OCI-LY3 (cell line): ENCODE results near the gene PRPF19.

Experiments used
- H2AFZ ChIP-seq: fragments of 200-600, 300-600 bp; shearing (Covaris generic); 2 replicates; pipeline ENCODE4 v1.6.0; 2014; ENCODE audit warnings: antibody characterized with exemption, low read depth, low read length
- H3K27ac ChIP-seq: fragments of 200-600, 300-600 bp; sonication (generic); 2 replicates; pipeline ENCODE4 v1.5.1; 2014; ENCODE audit warnings: mild to moderate bottlenecking, low read length, moderate library complexity, mixed read lengths
- H3K27me3 ChIP-seq: fragments of 200-600, 300-600 bp; sonication (generic); 2 replicates; pipeline ENCODE4 v1.6.1; 2014; ENCODE audit warnings: low read depth, low read length, mixed read lengths
- H3K36me3 ChIP-seq: fragments of 200-600, 300-600 bp; sonication (generic); replicated peaks from 2 replicates; pipeline ENCODE3; 2014; ENCODE audit warnings: low read depth, low read length, mixed read lengths
- H3K4me1 ChIP-seq: fragments of 300-600, 200-600 bp; sonication (generic); 2 replicates; pipeline ENCODE4 v1.6.1; 2014; ENCODE audit warnings: low read length, mixed read lengths
- H3K4me2 ChIP-seq: fragments of 200-600, 300-600 bp; sonication (generic); 2 replicates; pipeline ENCODE4 v1.6.1; 2014; ENCODE audit warnings: low read length, mixed read lengths
- H3K4me3 ChIP-seq: fragments of 300-600, 200-600 bp; sonication (generic); 2 replicates; pipeline ENCODE4 v1.5.1; 2014; ENCODE audit warnings: antibody characterized with exemption, mild to moderate bottlenecking, low read length, moderate library complexity
- H3K79me2 ChIP-seq: fragments of 300-600, 200-600 bp; shearing (Covaris generic); 2 replicates; pipeline ENCODE4 v1.6.1; 2014; ENCODE audit warnings: mild to moderate bottlenecking, low read length, mixed read lengths
- H3K9ac ChIP-seq: fragments of 300-600, 200-600 bp; shearing (Covaris generic); 2 replicates; pipeline ENCODE4 v1.6.0; 2014; ENCODE audit warnings: mild to moderate bottlenecking, low read length, moderate library complexity
- H3K9me3 ChIP-seq: fragments of 200-600, 300-600 bp; shearing (Covaris generic); 2 replicates; pipeline ENCODE4 v1.6.1; 2014; ENCODE audit warnings: low read length, mixed read lengths; ENCODE audit not compliant: insufficient read depth
- H4K20me1 ChIP-seq: fragments of 200-600, 300-600 bp; sonication (generic); 2 replicates; pipeline ENCODE4 v1.6.1; 2016; ENCODE audit warnings: low read length, mixed read lengths; ENCODE audit not compliant: insufficient read depth
- CTCF ChIP-seq: fragments of 200-600, 300-600 bp; sonication (generic); IDR thresholded peaks from 2 replicates; pipeline ENCODE4 v1.5.1; 2014; ENCODE audit warnings: antibody characterized with exemption, low read length, low read depth
- EZH2phosphoT487 ChIP-seq: fragments of 200-600 bp; shearing (Covaris generic); IDR thresholded peaks from 2 replicates; pipeline ENCODE4 v1.6.1; 2018; ENCODE audit warnings: antibody characterized with exemption, mixed run types, low read depth

The PRPF19 gene

GRCh38 chr11:60906132-60906972, at the start of gene PRPF19:
Gene PRPF19 (minus strand): TSS chr11:60906585. CDS start chr11:60906382, 203 bp downstream.
- no peak for TF ChIP-seq EZH2phosphoT487
- no peak for TF ChIP-seq CTCF
- H3K79me2 ChIP-seq, result peaks cover 44% of the 10 kb centered on the region
- H3K9me3 ChIP-seq, result peaks cover 10% of the 10 kb centered on the region
- H2AFZ ChIP-seq, result peak within 1 kb of the TSS; percentile 66
- H3K9ac ChIP-seq, result peak within 1 kb of the TSS; percentile 87
- H3K4me2 ChIP-seq, result peak within 1 kb of the TSS; percentile 82
- H3K27me3 ChIP-seq, result peaks cover 4% of the 10 kb centered on the region; the same call in 1 of the 2 replicates
- peaks cover 48% of the 10 kb centered on the region for H3K36me3 ChIP-seq
- peak within 1 kb of the TSS; percentile 89 for H3K4me3 ChIP-seq
- peaks cover 34% of the 10 kb centered on the region for H4K20me1 ChIP-seq
- peak within 1 kb of the TSS; percentile 89 for H3K27ac ChIP-seq
- H3K4me1 ChIP-seq, result peaks cover 53% of the 10 kb centered on the region

GRCh38 chr11:60955571-60955970, 49.2 kb upstream of the PRPF19 start:
- no peak overlapping the region for H2AFZ ChIP-seq
- peaks cover 9% of the 10 kb centered on the region for H3K27me3 ChIP-seq
- peaks cover 2% of the 10 kb centered on the region; the same call in 1 of the 2 replicates for H4K20me1 ChIP-seq
- H3K27ac ChIP-seq, result no peak overlapping the region
- H3K79me2 ChIP-seq, result peaks cover 14% of the 10 kb centered on the region
- no peak overlapping the region for H3K4me3 ChIP-seq
- no peak overlapping the region for H3K4me2 ChIP-seq
- peaks cover 37% of the 10 kb centered on the region for H3K4me1 ChIP-seq
- no peaks in the 10 kb centered on the region for H3K9me3 ChIP-seq
- TF ChIP-seq CTCF, result no peak
- no peak for TF ChIP-seq EZH2phosphoT487
- no peak overlapping the region for H3K9ac ChIP-seq
- peaks cover 3% of the 10 kb centered on the region for H3K36me3 ChIP-seq

GRCh38 chr11:60954421-60954820, 48.0 kb upstream of the PRPF19 start:
- Histone ChIP-seq H3K4me3 (no peak overlapping the region; the same call in 1 of the 2 replicates), H3K9ac (peak overlapping the region; percentile 9; the same call in 1 of the 2 replicates), H3K79me2 (peaks cover 25% of the 10 kb centered on the region), H3K4me2 (peak overlapping the region; percentile 53), H3K4me1 (peaks cover 41% of the 10 kb centered on the region), H3K36me3 (peaks cover 11% of the 10 kb centered on the region), H4K20me1 (peaks cover 14% of the 10 kb centered on the region), H3K9me3 (no peaks in the 10 kb centered on the region), H2AFZ (peak overlapping the region; percentile 69; the same call in 1 of the 2 replicates), H3K27me3 (no peaks in the 10 kb centered on the region), H3K27ac (peak overlapping the region; percentile 96)
- TF ChIP-seq CTCF, result no peak
- no peak for TF ChIP-seq EZH2phosphoT487

- no peak overlapping the region for H3K4me3 ChIP-seq
- TF ChIP-seq EZH2phosphoT487, result no peak
- no peak for TF ChIP-seq CTCF
- no peak overlapping the region; the same call in 1 of the 2 replicates for H2AFZ ChIP-seq
- H4K20me1 ChIP-seq, result peaks cover 19% of the 10 kb centered on the region
- H3K9ac ChIP-seq, result peak overlapping the region; percentile 1; the same call in 1 of the 2 replicates
- H3K27ac ChIP-seq, result peak overlapping the region; percentile 96
- H3K9me3 ChIP-seq, result no peaks in the 10 kb centered on the region
- H3K4me1 ChIP-seq, result peaks cover 45% of the 10 kb centered on the region
- H3K36me3 ChIP-seq, result peaks cover 12% of the 10 kb centered on the region
- no peaks in the 10 kb centered on the region for H3K27me3 ChIP-seq
- peak overlapping the region; percentile 98 for H3K4me2 ChIP-seq
- peaks cover 32% of the 10 kb centered on the region for H3K79me2 ChIP-seq
These were observed 47.4 kb upstream of the PRPF19 start for GRCh38 chr11:60953781-60954180.
